Gastroesophageal sphincter (tissue), 4 donors: ENCODE data around the gene MSX2. TPM values are rescaled to one million over a fixed set of nuclear protein-coding genes. Genes with fewer than 3 reads are reported as not detected.

Experiments used
- ATAC-seq: fragments of 150-250 bp; one replicate; pipeline ENCODE4 v1.9.1; 2016; ENCODE audit warnings: mild to moderate bottlenecking, moderate library complexity
- H3K27ac ChIP-seq, 4 donors: fragments of 200-600 bp; sonication (generic) in 3 of 4; 1 replicate in 3 of 4; 2 replicates in 1 of 4; pipeline ENCODE4 v1.5.1; 2016 to 2019
- H3K27me3 ChIP-seq: fragments of 200-600 bp; sonication (generic); one replicate; pipeline ENCODE4 v1.5.1; 2019
- H3K36me3 ChIP-seq, 2 donors: fragments of 200-600 bp; sonication (generic); one replicate each; pipeline ENCODE4 v1.5.1; 2019; ENCODE audit warnings: control low read depth in 1 of 2
- H3K4me1 ChIP-seq, 3 donors: fragments of 200-600 bp; sonication (generic); 1 replicate in 2 of 3; 2 replicates in 1 of 3; pipeline ENCODE4 v1.5.1; 2016 to 2019; ENCODE audit warnings: control low read depth in 2 of 3
- H3K4me3 ChIP-seq, 2 donors: fragments of 200-600 bp; sonication (generic); one replicate each; pipeline ENCODE4 v1.5.1; 2019; ENCODE audit warnings: mild to moderate bottlenecking in 1 of 2, moderate library complexity in 1 of 2
- H3K9me3 ChIP-seq, 3 donors: fragments of 200-600 bp; sonication (generic); one replicate each; pipeline ENCODE4 v1.5.1; 2017 to 2019; ENCODE audit warnings: control low read depth in 2 of 3
- CTCF ChIP-seq, 4 experiments: fragments of 200-600 bp in 2 of 4; fragments of 450-650 bp in 2 of 4; sonication (generic) in 1 of 4; IDR thresholded peaks; one replicate each; pipeline ENCODE4 v1.5.1; 2017 to 2019; ENCODE audit warnings: antibody characterized with exemption in 4 of 4, mild to moderate bottlenecking in 2 of 4, moderate library complexity in 2 of 4
- EP300 ChIP-seq: sonication (generic); formaldehyde crosslinking; IDR thresholded peaks from one replicate; pipeline ENCODE4 v1.6.1; 2017; ENCODE audit warnings: antibody characterized with exemption, mild to moderate bottlenecking
- POLR2A ChIP-seq, 2 donors: fragments of 450-650 bp; IDR thresholded peaks; one replicate each; pipeline ENCODE4 v1.6.1; 2017; ENCODE audit warnings: antibody characterized with exemption in 2 of 2, mild to moderate bottlenecking in 2 of 2, moderate library complexity in 1 of 2
- POLR2AphosphoS5 ChIP-seq: sonication (generic); formaldehyde crosslinking; IDR thresholded peaks from one replicate; pipeline ENCODE4 v1.6.1; 2017; ENCODE audit warnings: antibody characterized with exemption
- WGBS, 2 donors: methylation state at CpG; one replicate each; pipeline ENCODE4 v1.1.5; 2018; ENCODE audit warnings: low coverage in 1 of 2; 5-methylcytosine and 5-hydroxymethylcytosine counted together
- total RNA-seq, 4 donors: library from RNA; depleted of rRNA; stranded (reverse); fragments of >200 nt; gene quantifications; one replicate each; pipeline ENCODE4 v1.1.0, GENCODE V29; 2016

Gene MSX2
- total RNA-seq, 4 donors from 2014 or later = 0.81 to 2.6 (median 1.2) TPM

- Histone ChIP-seq H3K4me3 (no peak overlapping the region), H3K4me1 (no peaks in the 10 kb centered on the region), H3K27ac (no peak overlapping the region), H3K9me3 (no peaks in the 10 kb centered on the region), H3K27me3 (peaks cover 74% of the 10 kb centered on the region), H3K36me3 (no peaks in the 10 kb centered on the region)
- no peak for ATAC-seq
- WGBS, 2 donors = 46 to 52% methylated on average over 6 to 8 of the region's 8 CpGs
- TF ChIP-seq POLR2A (IDR thresholded peaks at IDR 0.05) (no peak), CTCF (IDR thresholded peaks at IDR 0.05) (no peak), EP300 (no peak), POLR2AphosphoS5 (no peak)
Observed at GRCh38 chr5:174745590-174746103, 21.3 kb downstream of the MSX2 start.

- 3 to 30% methylated on average over 2 to 3 of the region's 3 CpGs for WGBS, 2 donors
- H3K27me3 ChIP-seq = peaks cover 78% of the 10 kb centered on the region
- H3K9me3 ChIP-seq = no peaks in the 10 kb centered on the region
- H3K4me1 ChIP-seq = peaks cover 0 to 11% (median 4%) of the 10 kb centered on the region in 3 donors
- H3K27ac ChIP-seq = no peak overlapping the region
- TF ChIP-seq POLR2A (IDR thresholded peaks at IDR 0.05) (no peak), CTCF (IDR thresholded peaks at IDR 0.05) (no peak), POLR2AphosphoS5 (no peak), EP300 (no peak)
- ATAC-seq = no peak
- H3K4me3 ChIP-seq = peak overlapping the region; percentile 2 to 48
- H3K36me3 ChIP-seq = no peaks in the 10 kb centered on the region
Observed at GRCh38 chr5:174750711-174751110, 26.3 kb downstream of the MSX2 start.

GRCh38 chr5:174751154-174752000, 27.0 kb downstream of the MSX2 start:
- ATAC-seq = no peak
- no peak overlapping the region for H3K27ac ChIP-seq
- H3K9me3 ChIP-seq = no peaks in the 10 kb centered on the region
- H3K4me1 ChIP-seq = peaks cover 0 to 11% (median 4%) of the 10 kb centered on the region in 3 donors
- peak overlapping the region; percentile 2 to 48 for H3K4me3 ChIP-seq
- WGBS, 2 donors = 0 to 2% methylated on average over 1 to 11 of the region's 89 CpGs
- peaks cover 75% of the 10 kb centered on the region for H3K27me3 ChIP-seq
- H3K36me3 ChIP-seq = no peaks in the 10 kb centered on the region
- TF ChIP-seq EP300 (no peak), POLR2A (IDR thresholded peaks at IDR 0.05) (no peak), POLR2AphosphoS5 (no peak), CTCF (IDR thresholded peaks at IDR 0.05) (no peak)

- no peak for ATAC-seq
- Histone ChIP-seq H3K4me1 (peaks cover 0 to 11% (median 4%) of the 10 kb centered on the region in 3 donors), H3K4me3 (no peak overlapping the region), H3K27ac (no peak overlapping the region), H3K36me3 (no peaks in the 10 kb centered on the region), H3K27me3 (peaks cover 72% of the 10 kb centered on the region), H3K9me3 (no peaks in the 10 kb centered on the region)
- TF ChIP-seq POLR2AphosphoS5 = no peak
- no peak for TF ChIP-seq POLR2A (IDR thresholded peaks at IDR 0.05)
- no peak for TF ChIP-seq EP300
- TF ChIP-seq CTCF (IDR thresholded peaks at IDR 0.05) = no peak
- 90 to 92% methylated on average over 5 of the region's 5 CpGs for WGBS, 2 donors
Observed at GRCh38 chr5:174752121-174752520, 27.7 kb downstream of the MSX2 start.

GRCh38 chr5:174755106-174755505, 30.7 kb downstream of the MSX2 start:
- no peak overlapping the region for H3K27ac ChIP-seq
- no peak for TF ChIP-seq EP300
- TF ChIP-seq CTCF (IDR thresholded peaks at IDR 0.05) = no peak
- TF ChIP-seq POLR2AphosphoS5 = no peak
- no peak for TF ChIP-seq POLR2A (IDR thresholded peaks at IDR 0.05)
- H3K4me3 ChIP-seq = no peak overlapping the region
- H3K9me3 ChIP-seq = no peaks in the 10 kb centered on the region
- 48 to 56% methylated on average over 2 of the region's 2 CpGs for WGBS, 2 donors
- H3K27me3 ChIP-seq = peaks cover 45% of the 10 kb centered on the region
- no peaks in the 10 kb centered on the region for H3K36me3 ChIP-seq
- peaks cover 0 to 11% (median 4%) of the 10 kb centered on the region in 3 donors for H3K4me1 ChIP-seq
- ATAC-seq = no peak
